ENCODE measurements around the gene CCR9. TPM values are rescaled to one million over a fixed set of nuclear protein-coding genes. Genes with fewer than 3 reads are reported as not detected.
A peak's percentile ranks its signal among the peaks of the same experiment; 100 is the strongest.

The CCR9 gene
- polyA plus RNA-seq, 3 donors, result not detected

DNA sequence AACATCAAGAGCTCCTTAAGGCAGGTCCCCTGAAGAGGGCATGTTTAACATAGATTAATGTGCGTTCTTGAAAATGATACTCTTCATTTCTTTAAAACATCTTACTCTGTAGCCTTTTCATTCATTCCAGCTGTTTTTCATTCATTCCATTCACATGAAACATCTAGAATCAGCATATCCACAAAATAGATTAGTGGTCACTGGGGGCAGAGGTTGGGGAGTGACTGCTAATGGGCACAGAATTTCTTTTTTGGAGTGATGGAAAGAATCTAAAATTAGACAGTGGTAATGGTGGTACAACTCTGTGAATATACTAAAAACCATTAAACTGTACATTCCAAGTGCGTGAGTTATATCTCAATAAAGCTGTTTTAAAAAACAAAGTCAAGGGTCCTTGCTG, 41.5 kb downstream of the CCR9 start:
- H3K27ac Mint-ChIP-seq, result no peak overlapping the region
- intact Hi-C loops (cut with micrococcal nuclease), result no loop called here
- no peak overlapping the region for H2AFZ ChIP-seq (ENCODE audit: insufficient read depth, low read depth, low read length, poor library complexity, severe bottlenecking)
- H3K9me3 ChIP-seq (replicated peaks in 1 of 2; ENCODE audit: control insufficient read depth in 1 of 2, insufficient read depth in 1 of 2, low read length in 2 of 2), result no peaks in the 10 kb centered on the region
- H3K27ac ChIP-seq (ENCODE audit: low read depth in 1 of 2, low read length in 2 of 2), result no peak overlapping the region
- peaks cover 0 to 2% (median 1%) of the 10 kb centered on the region in 3 donors for H3K27me3 Mint-ChIP-seq (ENCODE audit: low read depth in 3 of 3)
- H3K79me2 ChIP-seq (ENCODE audit: insufficient read depth, low read length), result no peaks in the 10 kb centered on the region
- H3K9me3 Mint-ChIP-seq, result peaks cover 0 to 2% (median 0%) of the 10 kb centered on the region in 7 donors
- TF ChIP-seq, protein P1, sequence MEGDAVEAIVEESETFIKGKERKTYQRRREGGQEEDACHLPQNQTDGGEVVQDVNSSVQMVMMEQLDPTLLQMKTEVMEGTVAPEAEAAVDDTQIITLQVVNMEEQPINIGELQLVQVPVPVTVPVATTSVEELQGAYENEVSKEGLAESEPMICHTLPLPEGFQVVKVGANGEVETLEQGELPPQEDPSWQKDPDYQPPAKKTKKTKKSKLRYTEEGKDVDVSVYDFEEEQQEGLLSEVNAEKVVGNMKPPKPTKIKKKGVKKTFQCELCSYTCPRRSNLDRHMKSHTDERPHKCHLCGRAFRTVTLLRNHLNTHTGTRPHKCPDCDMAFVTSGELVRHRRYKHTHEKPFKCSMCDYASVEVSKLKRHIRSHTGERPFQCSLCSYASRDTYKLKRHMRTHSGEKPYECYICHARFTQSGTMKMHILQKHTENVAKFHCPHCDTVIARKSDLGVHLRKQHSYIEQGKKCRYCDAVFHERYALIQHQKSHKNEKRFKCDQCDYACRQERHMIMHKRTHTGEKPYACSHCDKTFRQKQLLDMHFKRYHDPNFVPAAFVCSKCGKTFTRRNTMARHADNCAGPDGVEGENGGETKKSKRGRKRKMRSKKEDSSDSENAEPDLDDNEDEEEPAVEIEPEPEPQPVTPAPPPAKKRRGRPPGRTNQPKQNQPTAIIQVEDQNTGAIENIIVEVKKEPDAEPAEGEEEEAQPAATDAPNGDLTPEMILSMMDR (IDR thresholded peaks at IDR 0.05), result no peak
- H3K36me3 ChIP-seq (replicated peaks in 1 of 2; ENCODE audit: control insufficient read depth in 1 of 2, insufficient read depth in 2 of 2, low read length in 2 of 2), result peaks cover 62 to 88% of the 10 kb centered on the region in 2 donors
- H3K4me1 ChIP-seq (ENCODE audit: control insufficient read depth in 1 of 2, insufficient read depth in 2 of 2, low read length in 2 of 2), result peaks cover 12 to 13% of the 10 kb centered on the region in 2 donors
- 100% methylated on average over 1 of the region's 2 CpGs for WGBS (ENCODE audit: insufficient coverage)
- no peak overlapping the region for H3K4me3 Mint-ChIP-seq
- H3K9ac ChIP-seq (ENCODE audit: insufficient read depth, low read length, poor library complexity, severe bottlenecking), result no peak overlapping the region
- H3K4me2 ChIP-seq (replicated peaks; ENCODE audit: extremely low read depth, low read length, poor library complexity, severe bottlenecking), result no peak overlapping the region
- H3K36me3 Mint-ChIP-seq, result peaks cover 79 to 83% of the 10 kb centered on the region in 2 donors
- H3K27me3 ChIP-seq (ENCODE audit: control insufficient read depth in 2 of 2, insufficient read depth in 2 of 2, low read length in 2 of 2), result no peaks in the 10 kb centered on the region
- H3K4me1 Mint-ChIP-seq, result peaks cover 13% of the 10 kb centered on the region
- H4K20me1 ChIP-seq (ENCODE audit: insufficient read depth, low read length), result no peaks in the 10 kb centered on the region
- no peak overlapping the region for H3K4me3 ChIP-seq (replicated peaks in 1 of 3; ENCODE audit: low read depth in 2 of 3, low read length in 3 of 3)
- DNase-seq, result no peak

DNA sequence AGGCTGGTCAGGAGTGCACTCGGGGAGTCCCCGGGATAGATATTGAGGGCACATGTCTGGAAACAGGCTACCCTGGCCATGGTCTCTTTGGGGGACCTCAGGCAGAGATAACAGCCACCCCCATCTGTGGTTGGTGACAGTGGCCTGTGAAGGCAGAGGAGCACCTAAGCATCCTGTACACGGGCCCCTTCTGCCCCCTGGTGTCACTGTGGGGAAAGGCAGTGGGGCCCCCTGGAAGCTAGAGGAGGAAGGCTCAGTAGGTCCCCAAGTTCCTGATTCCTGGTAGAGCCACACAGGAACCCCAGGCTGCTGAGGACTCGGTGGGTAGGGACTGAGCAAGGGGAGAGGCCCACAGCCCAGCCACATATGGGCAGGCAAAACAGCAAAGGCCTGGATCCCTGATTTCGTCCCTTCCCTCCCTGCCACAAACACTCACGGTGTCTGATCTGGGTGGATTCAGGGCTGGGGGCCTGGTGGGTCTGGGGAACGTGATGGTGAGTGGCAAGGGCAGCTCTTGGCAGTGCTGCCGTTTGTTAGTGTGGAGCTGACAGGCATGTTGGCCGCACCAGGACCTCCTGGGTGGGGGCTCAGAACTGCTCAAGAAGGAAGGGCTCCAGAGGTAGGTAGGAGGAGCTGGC, 42.8 kb downstream of the CCR9 start:
- no peak overlapping the region for H3K4me3 ChIP-seq (replicated peaks in 1 of 3; ENCODE audit: low read depth in 2 of 3, low read length in 3 of 3)
- Mint-ChIP-seq H3K4me1 (peaks cover 17% of the 10 kb centered on the region), H3K4me3 (no peak overlapping the region), H3K27me3 (ENCODE audit: low read depth in 3 of 3) (peaks cover 0 to 2% (median 1%) of the 10 kb centered on the region in 3 donors), H3K36me3 (peaks cover 79 to 81% of the 10 kb centered on the region in 2 donors), H3K9me3 (peaks cover 0 to 2% (median 0%) of the 10 kb centered on the region in 7 donors), H3K27ac (peak overlapping the region in 2 of 7 donors; percentile 46 to 64)
- no peak overlapping the region for H3K4me2 ChIP-seq (replicated peaks; ENCODE audit: extremely low read depth, low read length, poor library complexity, severe bottlenecking)
- intact Hi-C loops (cut with micrococcal nuclease), result no loop called here
- WGBS (ENCODE audit: insufficient coverage), result 68% methylated on average over 6 of the region's 9 CpGs
- TF ChIP-seq, protein P1 (IDR thresholded peaks at IDR 0.05), result peak; percentile 40
- H3K9ac ChIP-seq (ENCODE audit: insufficient read depth, low read length, poor library complexity, severe bottlenecking), result no peak overlapping the region
- peak in 2 of 3 donors; percentile 8 to 25 for DNase-seq
- peaks cover 53 to 88% of the 10 kb centered on the region in 2 donors for H3K36me3 ChIP-seq (replicated peaks in 1 of 2; ENCODE audit: control insufficient read depth in 1 of 2, insufficient read depth in 2 of 2, low read length in 2 of 2)
- no peaks in the 10 kb centered on the region for H3K79me2 ChIP-seq (ENCODE audit: insufficient read depth, low read length)
- H3K27me3 ChIP-seq (ENCODE audit: control insufficient read depth in 2 of 2, insufficient read depth in 2 of 2, low read length in 2 of 2), result no peaks in the 10 kb centered on the region
- H4K20me1 ChIP-seq (ENCODE audit: insufficient read depth, low read length), result no peaks in the 10 kb centered on the region
- H3K27ac ChIP-seq (ENCODE audit: low read depth in 1 of 2, low read length in 2 of 2), result no peak overlapping the region
- H3K4me1 ChIP-seq (ENCODE audit: control insufficient read depth in 1 of 2, insufficient read depth in 2 of 2, low read length in 2 of 2), result peaks cover 14 to 15% of the 10 kb centered on the region in 2 donors
- H3K9me3 ChIP-seq (replicated peaks in 1 of 2; ENCODE audit: control insufficient read depth in 1 of 2, insufficient read depth in 1 of 2, low read length in 2 of 2), result no peaks in the 10 kb centered on the region
- no peak overlapping the region for H2AFZ ChIP-seq (ENCODE audit: insufficient read depth, low read depth, low read length, poor library complexity, severe bottlenecking)

All from CD14-positive monocyte (primary cell).